HG03565 (cell line): ENCODE results near the gene OLFM1.

Source experiments
- ATAC-seq: cut with Tn5 transposase; IDR thresholded peaks from one replicate; pipeline ENCODE4 v1.9.1; 2021; ENCODE audit warnings: mild to moderate bottlenecking, moderate library complexity; ENCODE audit not compliant: unreplicated experiment

Gene OLFM1

GRCh38 chr9:135087899-135088347 lies 455 bp downstream of the OLFM1 start:
- no peak for ATAC-seq

- ATAC-seq, result no peak
Observed at GRCh38 chr9:135088348-135088978, 995 bp downstream of the OLFM1 start.

GRCh38 chr9:135088979-135089847 lies 1.7 kb downstream of the OLFM1 start:
- ATAC-seq, result no peak

- ATAC-seq, result no peak
Observed at GRCh38 chr9:135090081-135090480, 2.6 kb downstream of the OLFM1 start.

- no peak for ATAC-seq
Observed at GRCh38 chr9:135090547-135090946, 3.1 kb downstream of the OLFM1 start.

GRCh38 chr9:135091545-135091944 lies 4.1 kb downstream of the OLFM1 start:
- ATAC-seq, result no peak

- no peak for ATAC-seq
Observed at GRCh38 chr9:135093111-135093510, 5.6 kb downstream of the OLFM1 start.

- ATAC-seq, result no peak
Observed at GRCh38 chr9:135093911-135094584, 6.6 kb downstream of the OLFM1 start.

GRCh38 chr9:135095470-135096407 lies 8.3 kb downstream of the OLFM1 start:
- no peak for ATAC-seq

- ATAC-seq, result no peak
Observed at GRCh38 chr9:135096408-135096895, 9.0 kb downstream of the OLFM1 start.

GRCh38 chr9:135098400-135099105 lies 11.1 kb downstream of the OLFM1 start:
- ATAC-seq, result no peak

- no peak for ATAC-seq
Observed at GRCh38 chr9:135099574-135099973, 12.1 kb downstream of the OLFM1 start.

GRCh38 chr9:135100241-135100681 lies 12.8 kb downstream of the OLFM1 start:
- ATAC-seq, result no peak

- no peak for ATAC-seq
Observed at GRCh38 chr9:135100725-135101410, 13.4 kb downstream of the OLFM1 start.

GRCh38 chr9:135101486-135101885 lies 14.0 kb downstream of the OLFM1 start:
- ATAC-seq, result no peak

GRCh38 chr9:135101926-135102325 lies 14.5 kb downstream of the OLFM1 start:
- ATAC-seq, result no peak

GRCh38 chr9:135102331-135102730 lies 14.9 kb downstream of the OLFM1 start:
- no peak for ATAC-seq

GRCh38 chr9:135103001-135103446 lies 15.6 kb downstream of the OLFM1 start:
- ATAC-seq, result no peak
